ENCODE measurements around the gene ZNF764. TPM values are rescaled to one million over a fixed set of nuclear protein-coding genes. Genes with fewer than 3 reads are reported as not detected.
"Not testable (repeated sequence)": the region's sequence is repeated elsewhere in the genome, so short reads cannot be mapped to it uniquely, and the experiment has no call there.

Gene ZNF764
- total RNA-seq, 4 donors from 2014 or later, result 12.5 to 16.7 (median 15.3) TPM

- Histone ChIP-seq H3K36me3 (no peaks in the 10 kb centered on the region), H3K27ac (no peak overlapping the region), H3K9me3 (no peaks in the 10 kb centered on the region), H3K4me1 (peaks cover 0 to 11% (median 0%) of the 10 kb centered on the region in 4 donors), H3K4me3 (no peak overlapping the region), H3K27me3 (no peaks in the 10 kb centered on the region)
- DNase-seq (ENCODE audit: low spot score in 2 of 2), result no peak
- TF ChIP-seq CTCF (IDR thresholded peaks at IDR 0.05) (no peak), EP300 (IDR thresholded peaks at IDR 0.05) (no peak), POLR2A (IDR thresholded peaks at IDR 0.05) (no peak)
- 43 to 49% methylated on average over 10 of the region's 10 CpGs for WGBS, 2 donors
Measured at GRCh38 chr16:30541502-30542329, 16.5 kb downstream of the ZNF764 start.

GRCh38 chr16:30540916-30541464 lies 17.2 kb downstream of the ZNF764 start:
- H3K36me3 ChIP-seq; H3K27me3 ChIP-seq; H3K27ac ChIP-seq; DNase-seq (ENCODE audit: low spot score in 2 of 2); H3K4me3 ChIP-seq; H3K9me3 ChIP-seq: not testable (repeated sequence)
- 62 to 65% methylated on average over 9 of the region's 9 CpGs for WGBS, 2 donors
- H3K4me1 ChIP-seq, result peaks cover 0 to 13% (median 5%) of the 10 kb centered on the region in 4 donors

- WGBS, 2 donors, result 83 to 96% methylated on average over 13 of the region's 13 CpGs
- not testable (repeated sequence) for H3K27ac ChIP-seq; H3K4me3 ChIP-seq; H3K36me3 ChIP-seq; DNase-seq (ENCODE audit: low spot score in 2 of 2); H3K27me3 ChIP-seq; H3K9me3 ChIP-seq
- H3K4me1 ChIP-seq, result peaks cover 0 to 19% (median 10%) of the 10 kb centered on the region in 4 donors
Measured at GRCh38 chr16:30539986-30540526, 18.1 kb downstream of the ZNF764 start.

GRCh38 chr16:30539000-30539964 lies 18.9 kb downstream of the ZNF764 start:
- Histone ChIP-seq H3K27ac (no peak overlapping the region), H3K4me1 (peaks cover 0 to 19% (median 10%) of the 10 kb centered on the region in 4 donors), H3K36me3 (no peaks in the 10 kb centered on the region), H3K27me3 (no peaks in the 10 kb centered on the region), H3K9me3 (no peaks in the 10 kb centered on the region), H3K4me3 (no peak overlapping the region)
- TF ChIP-seq EP300 (IDR thresholded peaks at IDR 0.05) (no peak), CTCF (IDR thresholded peaks at IDR 0.05) (no peak), POLR2A (IDR thresholded peaks at IDR 0.05) (no peak)
- 83 to 87% methylated on average over 8 of the region's 8 CpGs for whole genome bisulfite sequencing, 2 donors
- no peak for DNase-seq (ENCODE audit: low spot score in 2 of 2)

- WGBS, 2 donors, result 89 to 94% methylated on average over 13 of the region's 13 CpGs
- H3K27me3 ChIP-seq; H3K4me3 ChIP-seq; DNase-seq (ENCODE audit: low spot score in 2 of 2); H3K9me3 ChIP-seq: not testable (repeated sequence)
- Histone ChIP-seq H3K27ac (peak overlapping the region in 3 of 4 donors; percentile 93 to 97 (median 96)), H3K4me1 (peaks cover 0 to 36% (median 15%) of the 10 kb centered on the region in 4 donors), H3K36me3 (peaks cover 0 to 19% (median 7%) of the 10 kb centered on the region in 3 donors)
Measured at GRCh38 chr16:30536391-30537024, 21.7 kb downstream of the ZNF764 start.

GRCh38 chr16:30535777-30536190 lies 22.4 kb downstream of the ZNF764 start:
- 30 to 31% methylated on average over 12 of the region's 12 CpGs for WGBS, 2 donors
- Histone ChIP-seq H3K9me3 (no peaks in the 10 kb centered on the region), H3K27ac (peak overlapping the region; percentile 87 to 97 (median 94)), H3K4me1 (peaks cover 0 to 28% (median 15%) of the 10 kb centered on the region in 4 donors), H3K27me3 (no peaks in the 10 kb centered on the region), H3K4me3 (peak overlapping the region; percentile 57 to 86 (median 71)), H3K36me3 (peaks cover 0 to 26% (median 7%) of the 10 kb centered on the region in 3 donors)
- peak; percentile 52 to 56 for DNase-seq (ENCODE audit: low spot score in 2 of 2)
- TF ChIP-seq CTCF (IDR thresholded peaks at IDR 0.05) (peak; percentile 34 to 69 (median 63)), EP300 (IDR thresholded peaks at IDR 0.05) (peak in 1 of 2 donors; percentile 9), POLR2A (IDR thresholded peaks at IDR 0.05) (no peak)

All from tibial nerve (tissue), 4 donors.